SK-N-SH (cell line): Measurements from ENCODE around the gene STK39. TPM values are rescaled to one million over a fixed set of nuclear protein-coding genes. Genes with fewer than 3 reads are reported as not detected.

ENCODE experiments used
- CTCF ChIA-PET: fragments of 300-600, 350-600 bp; formaldehyde crosslinking; extraction: SDS; loops from one replicate; lab custom pipeline; 2021; lab: Yijun Ruan, JAX
- POLR2A ChIA-PET: fragments of 350-600 bp; sonication (Branson Sonifier 250); formaldehyde crosslinking; extraction: SDS; loops from one replicate; lab custom pipeline; 2020; ENCODE audit warnings: antibody characterized with exemption, inconsistent platforms; lab: Yijun Ruan, JAX
- DNase-seq: peaks from one replicate; pipeline ENCODE4 v3.0.0; 2012
- H2AFZ ChIP-seq: fragments of 200-600 bp; sonication (generic); 2 replicates; pipeline ENCODE4 v1.8.1; 2016; ENCODE audit warnings: antibody characterized with exemption, mild to moderate bottlenecking, low read depth
- H3F3A ChIP-seq: fragments of 200-600 bp; sonication (generic); replicated peaks from 2 replicates; pipeline ENCODE3; 2016; ENCODE audit warnings: antibody characterized with exemption, mild to moderate bottlenecking; ENCODE audit not compliant: insufficient read depth
- H3K27ac ChIP-seq, 2 experiments: fragments of 200-500 bp in 1 of 2; fragments of 200-600 bp in 1 of 2; sonication (Bioruptor generic) in 1 of 2; sonication (generic), shearing (Covaris generic) in 1 of 2; 2 replicates each; pipeline versions ENCODE4 v1.5.1 to v1.6.1; 2014 to 2016; ENCODE audit warnings: low read depth in 2 of 2, inconsistent platforms in 1 of 2, low read length in 1 of 2, mild to moderate bottlenecking in 1 of 2, mixed read lengths in 1 of 2
- H3K27me3 ChIP-seq: fragments of 200-600 bp; sonication (generic), shearing (Covaris generic); 2 replicates; pipeline ENCODE4 v1.6.1; 2016; ENCODE audit warnings: mixed run types; ENCODE audit not compliant: insufficient read depth
- H3K36me3 ChIP-seq, 2 experiments: fragments of 200-500 bp in 1 of 2; fragments of 200-600 bp in 1 of 2; sonication (Bioruptor generic) in 1 of 2; sonication (generic) in 1 of 2; replicated peaks in 1 of 2; 2 replicates each; pipeline versions ENCODE3 to v1.5.1; 2014 to 2016; ENCODE audit warnings: low read length in 1 of 2, mild to moderate bottlenecking in 1 of 2; ENCODE audit not compliant: insufficient read depth in 2 of 2, control insufficient read depth in 1 of 2
- H3K4me1 ChIP-seq, 2 experiments: fragments of 200-500 bp in 1 of 2; fragments of 200-600 bp in 1 of 2; sonication (Bioruptor generic) in 1 of 2; sonication (generic), shearing (Covaris generic) in 1 of 2; 2 replicates each; pipeline versions ENCODE4 v1.5.1 to v1.6.1; 2014 to 2016; ENCODE audit warnings: low read depth in 1 of 2, low read length in 1 of 2, mixed run types in 1 of 2; ENCODE audit not compliant: insufficient read depth in 2 of 2, control insufficient read depth in 1 of 2
- H3K4me2 ChIP-seq: fragments of 200-600 bp; sonication (generic), shearing (Covaris generic); 2 replicates; pipeline ENCODE4 v1.6.1; 2017; ENCODE audit warnings: mixed run types
- H3K4me3 ChIP-seq, 2 experiments: fragments of 200-500 bp in 1 of 2; fragments of 200-600 bp in 1 of 2; sonication (Bioruptor generic) in 1 of 2; sonication (generic), shearing (Covaris generic) in 1 of 2; 2 replicates each; pipeline versions ENCODE4 v1.5.1 to v1.8.1; 2014 to 2016; ENCODE audit warnings: low read depth in 2 of 2, inconsistent platforms in 1 of 2, low read length in 1 of 2, mild to moderate bottlenecking in 1 of 2, mixed read lengths in 1 of 2, moderate library complexity in 1 of 2
- H3K79me2 ChIP-seq: fragments of 200-600 bp; sonication (generic); 2 replicates; pipeline ENCODE4 v1.8.1; 2017; ENCODE audit warnings: mild to moderate bottlenecking; ENCODE audit not compliant: insufficient read depth
- H3K9ac ChIP-seq: fragments of 200-600 bp; sonication (generic); 2 replicates; pipeline ENCODE4 v1.6.1; 2017; ENCODE audit warnings: mixed run types
- H3K9me2 ChIP-seq: fragments of 200-600 bp; sonication (generic); 2 replicates; pipeline ENCODE4 v1.6.1; 2017; ENCODE audit warnings: mixed run types
- H3K9me3 ChIP-seq: fragments of 200-600 bp; sonication (generic); 2 replicates; pipeline ENCODE4 v1.6.1; 2017; ENCODE audit warnings: mixed run types, mild to moderate bottlenecking, moderate library complexity
- H4K20me1 ChIP-seq: fragments of 200-600 bp; sonication (generic); 2 replicates; pipeline ENCODE4 v1.6.1; 2017; ENCODE audit warnings: mild to moderate bottlenecking, mixed run types; ENCODE audit not compliant: insufficient read depth
- CTCF ChIP-seq: fragments of 200-600 bp; sonication (generic); IDR thresholded peaks from 2 replicates; pipeline ENCODE4 v1.6.1; 2017; ENCODE audit warnings: antibody characterized with exemption, mild to moderate bottlenecking, moderate library complexity
- ELF1 ChIP-seq: IDR thresholded peaks from 2 replicates; pipeline ENCODE4 v1.4.0; 2012
- EZH2phosphoT487 ChIP-seq: fragments of 200-600 bp; sonication (generic); IDR thresholded peaks from 2 replicates; pipeline ENCODE4 v1.6.1; 2017; ENCODE audit warnings: low read depth, mixed run types, mild to moderate bottlenecking, antibody characterized with exemption, moderate library complexity, borderline replicate concordance
- FOSL2 ChIP-seq: IDR thresholded peaks from 2 replicates; pipeline ENCODE4 v1.4.0; 2012; ENCODE audit warnings: low read depth, mild to moderate bottlenecking, moderate library complexity, borderline replicate concordance
- GABPA ChIP-seq: IDR thresholded peaks from 2 replicates; pipeline ENCODE4 v1.4.0; 2012; ENCODE audit warnings: low read depth, mild to moderate bottlenecking
- GATA2 ChIP-seq: sonication (generic); formaldehyde crosslinking; IDR thresholded peaks from 2 replicates; pipeline ENCODE4 v1.5.0; 2020; ENCODE audit warnings: mild to moderate bottlenecking, missing genetic modification reagents
- MAX ChIP-seq: IDR thresholded peaks from 2 replicates; pipeline ENCODE4 v1.4.0; 2012; ENCODE audit warnings: low read depth
- MXI1 ChIP-seq: IDR thresholded peaks from 2 replicates; pipeline ENCODE4 v1.6.1; 2012; ENCODE audit warnings: mild to moderate bottlenecking, low read depth, low read length, improper control_type of control experiment
- NFIC ChIP-seq: IDR thresholded peaks from 2 replicates; pipeline ENCODE4 v1.4.0; 2012; ENCODE audit warnings: borderline replicate concordance
- POLR2AphosphoS5 ChIP-seq: IDR thresholded peaks from 2 replicates; pipeline ENCODE4 v1.6.1; 2012; ENCODE audit warnings: low read depth, low read length
- RAD21 ChIP-seq: IDR thresholded peaks from 2 replicates; pipeline ENCODE4 v1.6.1; 2012; ENCODE audit warnings: mild to moderate bottlenecking, low read length
- RCOR1 ChIP-seq: fragments of 150-350 bp; IDR thresholded peaks from 2 replicates; pipeline ENCODE4 v1.6.1; 2017; ENCODE audit warnings: antibody characterized with exemption, low read length
- RFX5 ChIP-seq: IDR thresholded peaks from 2 replicates; pipeline ENCODE4 v1.6.1; 2012; ENCODE audit warnings: mild to moderate bottlenecking, improper control_type of control experiment, low read length
- RXRA ChIP-seq: IDR thresholded peaks from 2 replicates; pipeline ENCODE4 v1.4.0; 2012; ENCODE audit warnings: low read depth, mild to moderate bottlenecking, borderline replicate concordance
- SIN3A ChIP-seq: IDR thresholded peaks from 2 replicates; pipeline ENCODE4 v1.6.1; 2012; ENCODE audit warnings: low read depth, mild to moderate bottlenecking, low read length, moderate library complexity, borderline replicate concordance
- TAF1 ChIP-seq: IDR thresholded peaks from 2 replicates; pipeline ENCODE4 v1.6.1; 2012; ENCODE audit warnings: low read depth, mild to moderate bottlenecking, low read length, moderate library complexity, borderline replicate concordance
- YY1 ChIP-seq: IDR thresholded peaks from 2 replicates; pipeline ENCODE4 v1.4.0; 2012; ENCODE audit warnings: low read depth, mild to moderate bottlenecking
- WGBS: methylation state at CpG from one replicate; pipeline ENCODE4 v1.1.6; 2017; ENCODE audit warnings: low lambda C conversion rate; 5-methylcytosine and 5-hydroxymethylcytosine counted together
- polyA plus RNA-seq, 3 experiments: library from polyadenylated mRNA; depleted of rRNA; stranded (reverse); fragments of >200 nt; gene quantifications; 2 replicates each; pipeline ENCODE4 v1.2.3, GENCODE V29; 2012
- TF ChIP-seq, protein P1 (sequence below): IDR thresholded peaks from 2 replicates; pipeline ENCODE4 v1.4.0; 2012; ENCODE audit warnings: low read depth, borderline replicate concordance

STK39 gene
- polyA plus RNA-seq, 1 of the 3 experiments (the other 2 are of a cell fraction): 9.6 TPM

DNA sequence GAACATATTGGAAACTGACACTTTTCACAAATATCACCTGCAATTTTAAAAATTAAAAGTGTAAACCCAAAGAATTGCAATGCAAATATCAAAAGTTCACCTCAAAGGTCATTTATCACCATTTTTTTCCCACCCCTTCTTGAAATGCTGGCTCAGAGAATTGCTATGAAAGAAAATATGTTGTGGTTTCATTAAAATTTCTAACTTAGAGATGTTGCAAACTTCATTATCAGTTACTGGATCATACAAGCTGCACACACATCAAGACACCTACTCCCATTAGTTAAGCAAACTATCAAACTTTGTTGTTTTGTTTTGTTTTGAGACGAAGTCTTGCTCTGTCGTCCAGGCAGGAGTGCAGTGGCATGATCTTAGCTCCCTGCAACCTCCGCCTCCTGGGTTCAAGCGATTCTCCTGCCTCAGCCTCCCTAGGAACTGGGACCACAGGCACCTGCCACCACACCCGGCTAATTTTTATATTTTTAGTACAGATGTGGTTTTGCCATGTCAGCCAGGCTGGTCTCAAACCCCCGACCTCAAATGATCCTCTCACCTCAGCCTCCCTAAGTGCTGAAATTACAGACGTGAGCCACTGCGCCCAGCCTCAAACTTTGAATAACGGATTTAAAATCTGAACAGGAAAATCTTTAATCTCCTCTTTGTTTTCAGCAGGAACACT, 37.0 kb downstream of the STK39 start:
- Histone ChIP-seq H3K4me3 (peak overlapping the region in 1 of 2 experiments; percentile 21; a peak in 1 of 4 replicates), H3K9me2 (no peaks in the 10 kb centered on the region), H3K4me1 (peaks cover 3 to 15% of the 10 kb centered on the region in 2 experiments; a peak in 2 of 4 replicates), H3K36me3 (no peaks in the 10 kb centered on the region), H3K27me3 (no peaks in the 10 kb centered on the region), H4K20me1 (peaks cover 14% of the 10 kb centered on the region; the same call in 1 of the 2 replicates), H3K79me2 (peaks cover 89% of the 10 kb centered on the region), H3F3A (no peaks in the 10 kb centered on the region), H3K4me2 (peak overlapping the region; percentile 42), H3K9me3 (no peaks in the 10 kb centered on the region), H2AFZ (0 out of 2 replicates have a peak overlapping the region, but pooled peaks have one; percentile 19), H3K9ac (peak overlapping the region; percentile 24; the same call in 1 of the 2 replicates), H3K27ac (peak overlapping the region in 1 of 2 experiments; percentile 61; a peak in 2 of 4 replicates)
- ChIA-PET POLR2A (no interaction called here), CTCF (no interaction called here)
- TF ChIP-seq MAX (no peak), TAF1 (no peak), EZH2phosphoT487 (no peak), GATA2 (CRISPR knock-in tag) (no peak)
- WGBS: 86% methylated on average over 9 of the region's 9 CpGs
- DNase-seq: no peak

- WGBS: 100% methylated on average over 2 of the region's 2 CpGs
- ChIA-PET POLR2A (no interaction called here), CTCF (interaction anchor here (1.4 kb wide), 1 partner anchor 10 kb away, joined by 3 read pairs; no protein-coding TSS in a partner anchor)
- no peak overlapping the region for H3K9ac ChIP-seq
- H3K4me3 ChIP-seq: no peak overlapping the region
- TF ChIP-seq RFX5: no peak
- TF ChIP-seq TAF1: no peak
- no peak for TF ChIP-seq RXRA
- TF ChIP-seq RCOR1: no peak
- TF ChIP-seq ELF1: no peak
- TF ChIP-seq, protein P1, sequence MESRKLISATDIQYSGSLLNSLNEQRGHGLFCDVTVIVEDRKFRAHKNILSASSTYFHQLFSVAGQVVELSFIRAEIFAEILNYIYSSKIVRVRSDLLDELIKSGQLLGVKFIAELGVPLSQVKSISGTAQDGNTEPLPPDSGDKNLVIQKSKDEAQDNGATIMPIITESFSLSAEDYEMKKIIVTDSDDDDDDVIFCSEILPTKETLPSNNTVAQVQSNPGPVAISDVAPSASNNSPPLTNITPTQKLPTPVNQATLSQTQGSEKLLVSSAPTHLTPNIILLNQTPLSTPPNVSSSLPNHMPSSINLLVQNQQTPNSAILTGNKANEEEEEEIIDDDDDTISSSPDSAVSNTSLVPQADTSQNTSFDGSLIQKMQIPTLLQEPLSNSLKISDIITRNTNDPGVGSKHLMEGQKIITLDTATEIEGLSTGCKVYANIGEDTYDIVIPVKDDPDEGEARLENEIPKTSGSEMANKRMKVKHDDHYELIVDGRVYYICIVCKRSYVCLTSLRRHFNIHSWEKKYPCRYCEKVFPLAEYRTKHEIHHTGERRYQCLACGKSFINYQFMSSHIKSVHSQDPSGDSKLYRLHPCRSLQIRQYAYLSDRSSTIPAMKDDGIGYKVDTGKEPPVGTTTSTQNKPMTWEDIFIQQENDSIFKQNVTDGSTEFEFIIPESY: no peak
- TF ChIP-seq GABPA: no peak
- TF ChIP-seq MXI1: no peak
- TF ChIP-seq RAD21: no peak
- TF ChIP-seq MAX: no peak
- no peak for TF ChIP-seq FOSL2
- TF ChIP-seq NFIC: no peak
- TF ChIP-seq YY1: no peak
- TF ChIP-seq SIN3A: no peak
- TF ChIP-seq POLR2AphosphoS5: no peak
- no peak for TF ChIP-seq CTCF
- no peak for DNase-seq
- no peak overlapping the region for H3K27ac ChIP-seq
- H3K4me1 ChIP-seq: peaks cover 3 to 15% of the 10 kb centered on the region in 2 experiments; a peak in 2 of 4 replicates
- H4K20me1 ChIP-seq: peaks cover 10% of the 10 kb centered on the region; the same call in 1 of the 2 replicates
- no peaks in the 10 kb centered on the region for H3K36me3 ChIP-seq
- H3K9me3 ChIP-seq: no peaks in the 10 kb centered on the region
- no peaks in the 10 kb centered on the region for H3F3A ChIP-seq
- H3K79me2 ChIP-seq: peaks cover 87% of the 10 kb centered on the region
- H3K27me3 ChIP-seq: no peaks in the 10 kb centered on the region
- no peak overlapping the region for H3K4me2 ChIP-seq
- H2AFZ ChIP-seq: no peak overlapping the region
- H3K9me2 ChIP-seq: no peaks in the 10 kb centered on the region
These were observed 38.7 kb downstream of the STK39 start for GRCh38 chr2:168208652-168209051.
